Hematopoietic multipotent progenitor cell (in vitro differentiated cells): ENCODE data around the gene ARFIP1. TPM values are rescaled to one million over a fixed set of nuclear protein-coding genes. Genes with fewer than 3 reads are reported as not detected.
"Not testable (repeated sequence)": the region's sequence is repeated elsewhere in the genome, so short reads cannot be mapped to it uniquely, and the experiment has no call there.

Experiments
- DNase-seq, 3 donors: peaks; one replicate each; pipeline ENCODE4 v3.0.0-alpha.2; 2011 to 2015; ENCODE audit warnings: low read depth in 2 of 3, low spot score in 2 of 3
- total RNA-seq: library from RNA; depleted of rRNA; stranded (reverse); fragments of >200 nt; gene quantifications from one replicate; pipeline ENCODE4 v1.2.3, GENCODE V29; 2012

The ARFIP1 gene
- total RNA-seq, 1 donor = 8.9 TPM

DNA sequence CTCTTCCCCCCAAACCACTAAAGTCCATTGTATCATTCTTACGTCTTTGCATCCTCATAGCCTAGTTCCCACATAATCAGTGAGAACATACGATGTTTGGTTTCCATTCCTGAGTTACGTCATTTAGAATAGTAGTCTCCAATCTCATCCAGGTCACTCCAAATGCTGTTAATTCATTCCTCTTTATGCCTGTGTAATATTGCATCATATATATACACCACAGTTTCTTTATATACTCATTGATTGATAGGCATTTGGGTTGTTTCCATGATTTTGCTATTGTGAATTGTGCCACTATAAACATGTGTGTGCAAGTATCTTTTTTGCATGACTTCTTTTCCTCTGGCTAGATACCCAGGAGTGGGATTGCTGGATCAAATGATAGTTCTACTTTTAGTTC, 57.2 kb downstream of the ARFIP1 start:
- no peak for DNase-seq

DNA sequence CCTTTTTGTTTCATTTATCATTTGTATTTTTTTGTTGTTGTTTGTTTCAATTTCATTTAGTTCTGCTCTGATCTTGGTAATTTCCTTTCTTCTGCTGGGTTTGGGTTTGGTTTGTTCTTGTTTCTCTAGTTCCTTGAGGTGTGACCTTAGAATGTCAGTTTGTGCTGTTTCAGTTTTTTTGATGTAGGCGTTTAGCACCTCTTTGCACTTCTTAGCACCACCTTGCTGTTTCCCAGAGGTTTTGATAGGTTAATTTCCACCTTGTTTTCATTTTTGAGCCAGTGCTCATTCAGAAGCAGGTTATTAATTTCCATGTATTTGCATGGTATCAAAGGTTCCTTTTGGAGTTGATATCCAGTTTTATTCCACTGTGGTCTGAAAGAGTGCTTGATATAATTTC, 60.0 kb downstream of the ARFIP1 start:
- DNase-seq = not testable (repeated sequence)

DNA sequence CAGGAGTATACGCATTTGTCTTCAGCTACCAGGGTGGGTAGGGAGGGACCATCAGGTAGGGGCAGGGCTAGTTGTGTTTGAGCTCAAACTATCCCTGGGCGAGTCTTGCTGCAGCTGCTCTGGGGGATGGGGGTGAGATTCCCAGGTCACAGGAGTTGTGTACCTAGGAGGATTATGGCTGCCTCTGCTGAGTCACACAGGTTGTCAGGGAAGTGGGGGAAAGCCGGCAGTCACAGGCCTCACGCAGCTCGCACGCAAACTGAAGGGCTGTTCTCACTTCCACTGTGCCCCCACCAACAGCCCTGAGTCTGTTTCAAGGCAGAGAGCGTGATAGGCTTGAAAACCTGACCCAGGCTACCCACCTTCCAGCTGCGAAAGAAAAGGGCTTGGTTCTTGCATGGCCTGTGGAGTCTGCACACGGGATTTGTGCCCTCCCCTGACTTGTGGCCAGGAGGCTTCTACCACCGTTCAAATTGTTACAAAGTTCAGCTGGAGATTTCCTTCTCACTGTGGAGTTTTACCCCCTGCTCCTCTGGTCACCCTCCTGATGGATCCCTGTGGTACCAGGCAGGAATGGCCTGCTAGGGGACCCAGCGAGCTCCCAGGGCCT, 63.8 kb downstream of the ARFIP1 start:
- DNase-seq = no peak

DNA sequence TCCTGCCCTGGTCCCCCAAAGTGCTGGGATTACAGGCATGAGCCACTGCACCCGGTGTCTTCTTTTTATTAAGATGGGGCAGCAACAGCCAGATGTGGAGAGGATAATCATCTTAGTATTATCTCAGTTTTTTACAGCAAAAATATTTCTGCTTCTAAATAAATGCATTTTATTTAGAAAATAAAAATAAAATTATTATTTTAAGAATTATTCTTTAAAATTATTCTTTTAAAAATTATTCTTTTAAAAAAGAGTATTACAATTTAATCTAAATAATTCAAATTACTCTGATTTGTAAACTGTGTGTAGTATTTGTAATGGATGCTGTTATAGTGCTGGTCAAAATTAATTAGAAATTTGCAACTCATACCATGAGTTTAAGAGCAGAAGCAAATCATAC, 67.6 kb downstream of the ARFIP1 start:
- no peak for DNase-seq

DNA sequence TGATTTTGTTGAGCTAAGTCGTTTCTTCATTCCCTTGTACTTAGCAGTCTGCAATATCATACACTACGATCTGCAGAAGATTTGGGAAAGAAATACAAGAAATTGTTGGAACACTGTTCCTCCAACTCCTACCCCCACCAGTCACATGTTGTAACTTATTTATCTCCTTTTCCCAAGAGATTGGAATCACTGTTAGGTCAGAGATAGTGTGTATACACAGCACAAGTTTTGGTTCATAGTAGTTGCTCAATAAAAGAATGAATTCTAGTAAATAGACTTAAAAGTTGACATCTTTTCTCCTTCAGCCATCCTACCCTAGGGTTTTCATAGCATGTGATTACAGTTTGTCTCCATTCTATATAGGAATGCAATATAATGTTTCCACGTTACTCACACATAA, 68.8 kb downstream of the ARFIP1 start:
- no peak for DNase-seq

DNA sequence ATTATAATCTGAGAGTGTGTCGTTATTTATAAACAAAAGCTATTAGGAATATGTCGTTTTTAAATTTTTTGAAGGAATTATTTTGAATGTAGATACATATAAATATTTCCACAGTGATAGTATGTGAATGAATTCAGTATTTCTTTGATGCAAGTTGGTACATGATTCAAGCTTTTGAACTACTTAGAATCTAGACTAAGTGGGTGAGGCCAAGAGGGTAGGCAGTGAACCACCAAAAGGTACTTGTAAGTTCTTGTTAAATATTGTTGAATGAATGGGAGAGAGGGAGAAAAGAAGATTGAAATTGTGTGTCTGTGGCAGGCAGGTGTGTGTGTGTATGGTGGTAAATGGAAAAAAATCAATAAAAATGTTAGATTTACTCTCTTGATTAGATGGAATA, 69.6 kb downstream of the ARFIP1 start:
- DNase-seq = no peak

DNA sequence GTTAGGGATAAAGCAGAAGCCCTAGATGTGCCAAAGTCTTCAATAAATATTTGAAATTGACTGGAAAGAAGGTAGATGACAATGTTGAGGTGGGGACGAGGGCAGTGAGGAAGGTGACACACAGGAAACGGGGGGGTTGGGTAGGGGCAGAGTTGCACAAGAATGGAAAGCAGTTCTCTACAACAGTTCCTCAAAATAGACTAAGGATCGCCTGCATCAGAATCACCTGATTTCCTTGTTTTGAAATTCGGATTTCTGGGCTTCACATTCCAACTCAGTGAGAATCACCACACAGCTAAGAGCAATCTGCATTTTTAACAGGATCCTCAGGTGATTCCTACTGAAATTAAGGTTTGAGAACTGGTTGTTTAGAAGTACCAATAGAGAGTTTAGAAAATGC, 70.6 kb downstream of the ARFIP1 start:
- DNase-seq = peak in 2 of 3 donors; percentile 77 to 87

DNA sequence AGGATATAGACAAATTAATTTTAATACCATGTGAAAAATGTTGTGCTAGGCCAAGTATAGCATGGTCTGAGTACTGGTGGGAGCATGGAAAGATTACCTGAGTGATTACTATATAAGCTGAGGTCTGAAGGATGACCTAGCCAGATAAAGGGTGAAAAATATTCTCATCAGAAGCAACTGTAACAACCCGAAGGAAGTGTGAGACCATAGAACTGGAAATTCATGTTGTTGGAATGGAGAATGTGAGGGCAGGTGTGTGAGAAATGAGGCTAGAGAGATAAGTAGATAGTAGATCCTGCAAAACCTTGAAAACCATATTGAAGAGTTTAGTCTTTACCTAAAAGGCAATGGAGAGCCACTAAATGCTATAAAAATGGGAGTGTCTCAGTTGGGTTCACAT, 71.5 kb downstream of the ARFIP1 start:
- no peak for DNase-seq

DNA sequence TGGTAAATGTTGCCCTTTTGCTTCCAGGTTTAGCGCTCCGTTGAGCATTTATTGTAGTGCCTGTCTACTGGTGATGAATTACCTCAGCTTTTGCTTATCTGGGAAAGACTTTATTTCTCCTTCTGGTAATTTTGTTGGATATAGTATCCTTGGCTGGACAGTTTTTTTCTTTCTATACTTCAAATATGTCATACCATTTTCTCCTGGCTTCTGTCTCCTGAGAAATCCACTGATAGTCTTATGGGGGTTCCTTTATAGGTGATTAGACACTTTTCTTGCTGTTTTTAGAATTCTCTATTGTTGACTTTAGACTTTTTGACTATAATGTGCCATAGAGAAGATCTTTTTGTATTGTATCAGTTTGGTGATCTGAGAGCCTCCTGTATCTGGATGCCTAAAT, 73.5 kb downstream of the ARFIP1 start:
- no peak for DNase-seq

DNA sequence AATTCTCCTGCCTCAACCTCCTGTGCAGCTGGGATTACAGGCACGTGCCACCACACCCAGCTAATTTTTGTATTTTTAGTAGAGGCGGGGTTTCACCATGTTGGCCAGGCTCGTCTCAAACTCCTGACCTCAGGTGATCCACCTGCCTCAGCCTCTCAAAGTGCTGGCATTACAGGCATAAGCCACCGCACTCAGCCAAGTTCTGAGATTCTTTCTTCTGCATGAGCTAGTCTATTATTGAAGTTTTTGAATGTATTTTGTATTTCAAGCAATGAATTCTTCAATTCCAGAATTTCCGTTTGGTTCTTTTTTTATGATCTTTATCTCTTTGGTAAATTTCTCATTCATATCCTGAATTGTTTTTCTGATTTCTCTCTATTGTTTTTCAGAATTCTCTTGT, 74.3 kb downstream of the ARFIP1 start:
- not testable (repeated sequence) for DNase-seq

DNA sequence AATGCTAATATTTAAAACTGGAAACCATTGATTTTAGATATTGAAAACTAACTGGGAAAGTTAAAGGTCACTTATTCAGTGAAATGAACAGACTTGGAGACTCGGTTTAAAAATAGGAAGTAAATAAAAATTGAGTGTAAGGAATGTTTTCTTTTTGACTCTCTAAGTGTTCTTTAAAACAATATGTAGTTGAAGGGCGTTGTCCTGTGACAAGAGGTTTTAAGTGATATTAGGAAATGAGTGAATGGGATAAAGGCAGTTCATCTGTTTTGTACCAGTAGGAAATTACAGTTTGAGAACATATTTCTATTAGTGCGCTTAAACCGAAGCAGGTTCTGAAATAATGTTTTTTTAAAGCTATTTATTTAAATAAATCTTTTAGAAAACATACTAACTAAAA, 77.2 kb downstream of the ARFIP1 start:
- no peak for DNase-seq

DNA sequence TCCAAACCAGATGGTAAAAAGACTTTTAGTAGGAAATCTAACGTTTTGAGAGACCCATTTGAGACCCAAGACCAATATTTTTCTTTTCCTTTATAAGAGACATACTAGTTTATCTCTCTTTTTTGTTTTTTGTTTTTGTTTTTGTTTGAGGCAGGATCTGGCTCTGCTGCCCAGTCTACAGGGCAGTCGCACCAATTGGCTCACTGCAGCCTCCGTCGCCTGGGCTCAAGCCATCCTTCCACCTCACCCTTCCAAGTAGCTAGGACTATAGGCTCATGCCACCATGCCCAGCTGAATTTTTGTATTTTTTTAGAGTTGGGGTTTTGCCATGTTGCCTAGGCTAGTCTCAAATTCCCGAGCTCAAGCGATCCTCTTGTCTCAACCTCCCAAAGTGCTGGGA, 79.2 kb downstream of the ARFIP1 start:
- no peak for DNase-seq

DNA sequence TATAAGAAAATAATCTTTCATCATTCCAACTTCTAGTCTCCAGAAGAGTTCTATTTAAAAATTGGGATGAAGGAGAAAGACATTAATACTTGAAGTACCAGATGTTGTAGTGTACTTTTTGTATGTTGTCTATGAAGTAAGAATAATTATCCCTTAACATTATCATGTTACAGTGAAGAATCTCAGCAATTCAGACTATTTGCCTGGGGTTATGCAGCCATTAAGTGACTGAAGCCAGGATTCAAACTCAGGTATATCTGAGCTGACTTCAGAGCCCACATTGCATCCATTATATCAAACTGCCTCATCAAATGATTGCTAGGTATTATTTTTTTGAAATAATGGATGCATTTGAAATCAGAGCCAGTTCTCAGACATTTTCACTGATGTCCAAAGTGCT, 80.3 kb downstream of the ARFIP1 start:
- no peak for DNase-seq

DNA sequence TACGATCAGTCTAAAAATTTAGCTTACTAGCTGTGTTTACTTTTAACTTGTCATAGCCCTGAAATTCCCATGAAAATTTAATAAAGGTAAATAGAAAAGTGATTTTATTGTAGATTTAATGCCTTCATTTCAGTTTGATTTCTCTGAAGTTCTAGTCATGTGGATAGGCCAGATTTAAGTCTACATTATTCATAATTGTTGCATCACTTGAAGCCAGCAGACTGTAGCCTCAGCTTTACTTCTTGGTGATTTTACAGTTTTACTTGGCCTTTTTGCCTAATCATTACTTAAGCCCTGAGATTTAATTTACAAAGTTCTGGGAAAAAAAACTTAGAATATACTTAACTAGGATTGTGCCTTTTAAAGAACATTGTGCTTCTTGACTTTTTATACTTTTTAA, 82.9 kb downstream of the ARFIP1 start:
- DNase-seq = no peak

DNA sequence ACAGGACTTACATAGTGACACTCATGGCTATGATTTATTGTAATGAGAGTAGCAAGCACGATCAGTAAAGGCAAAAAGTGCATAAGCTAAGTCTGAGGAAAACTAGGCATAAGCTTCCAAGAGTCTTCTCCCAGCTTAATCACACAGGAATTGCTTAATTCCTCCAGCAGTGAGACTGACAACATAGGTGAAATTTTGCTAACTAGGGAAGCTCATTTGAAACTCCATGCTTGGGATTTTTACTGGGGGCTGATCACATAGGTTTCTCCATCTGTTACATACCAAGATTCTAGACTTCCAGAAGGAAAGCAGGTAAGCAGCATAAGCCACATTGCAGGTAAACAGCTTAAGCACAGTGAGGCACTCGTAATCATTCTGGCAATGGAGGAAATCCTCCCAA, 84.6 kb downstream of the ARFIP1 start:
- no peak for DNase-seq

DNA sequence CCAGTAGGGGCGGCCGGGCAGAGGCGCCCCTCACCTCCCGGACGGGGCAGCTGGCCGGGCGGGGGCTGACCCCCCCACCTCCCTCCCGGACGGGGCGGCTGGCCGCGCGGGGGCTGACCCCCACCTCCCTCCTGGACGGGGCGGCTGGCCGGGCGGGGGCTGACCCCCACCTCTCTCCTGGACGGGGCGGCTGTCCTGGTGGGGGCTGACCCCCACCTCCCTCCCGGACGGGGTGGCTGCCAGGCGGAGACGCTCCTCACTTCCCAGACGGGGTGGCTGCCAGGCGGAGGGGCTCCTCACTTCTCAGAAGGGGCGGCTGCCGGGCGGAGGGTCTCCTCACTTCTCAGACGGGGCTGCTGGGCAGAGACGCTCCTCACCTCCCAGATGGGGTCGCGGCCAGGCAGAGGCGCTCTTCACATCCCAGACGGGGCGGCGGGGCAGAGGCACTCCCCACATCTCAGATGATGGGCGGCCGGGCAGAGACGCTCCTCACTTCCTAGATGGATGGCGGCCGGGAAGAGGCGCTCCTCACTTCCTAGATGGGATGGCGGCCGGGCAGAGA, 86.8 kb downstream of the ARFIP1 start:
- not testable (repeated sequence) for DNase-seq

DNA sequence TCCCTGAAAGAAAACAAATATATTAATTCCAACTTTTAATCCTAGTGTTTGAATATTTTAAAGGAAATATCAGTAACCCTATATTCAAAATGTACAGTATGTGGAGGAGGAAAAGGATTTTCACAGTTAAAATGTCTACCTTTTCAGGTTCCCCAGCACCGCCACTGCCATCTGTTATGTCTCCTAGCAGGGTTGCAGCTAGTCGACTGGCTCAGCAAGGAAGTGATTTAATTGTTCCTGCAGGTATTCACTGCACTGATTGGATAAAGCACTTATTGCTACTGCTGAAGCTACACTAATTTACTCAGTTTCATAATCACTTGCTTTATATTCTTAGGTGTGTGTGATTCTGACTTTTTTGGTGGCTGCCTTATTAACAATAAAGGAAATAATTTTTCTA, 90.9 kb downstream of the ARFIP1 start:
- no peak for DNase-seq

DNA sequence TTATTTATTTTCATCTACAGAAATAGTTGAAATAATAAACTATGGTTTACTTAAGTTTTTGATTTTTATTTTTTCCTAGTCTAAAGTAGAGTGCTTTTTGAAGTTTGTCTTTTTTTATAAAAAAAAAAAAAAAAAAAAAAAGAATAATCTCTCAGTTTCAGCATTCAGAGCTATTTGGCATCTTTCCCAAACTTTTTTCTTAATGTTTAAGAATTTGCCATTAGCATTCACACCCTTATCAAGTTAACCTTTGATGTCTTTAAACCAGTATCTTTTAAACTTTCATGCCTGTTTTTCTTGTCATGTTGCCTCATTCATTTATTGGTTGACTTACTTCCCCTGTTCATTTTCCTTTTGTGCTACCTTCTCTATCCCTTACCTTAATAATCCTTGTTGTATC, 95.5 kb downstream of the ARFIP1 start:
- DNase-seq = no peak

DNA sequence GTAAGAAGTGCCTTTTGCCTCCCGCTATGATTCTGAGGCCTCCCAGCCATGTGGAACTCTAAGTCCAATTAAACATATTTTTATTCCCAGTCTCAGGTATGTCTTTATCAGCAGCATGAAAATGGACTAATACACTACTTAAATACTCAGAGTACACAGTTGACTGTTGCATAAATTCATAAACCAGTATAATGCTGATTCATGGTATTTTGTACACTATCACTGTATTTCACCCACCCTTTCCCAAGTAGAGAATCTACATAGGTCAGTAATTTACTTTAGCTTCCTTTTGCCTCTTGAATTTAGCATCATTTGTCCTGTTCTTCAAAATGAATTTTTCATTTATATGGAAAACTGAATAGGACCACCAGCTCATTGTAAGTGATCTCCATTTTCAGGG, 98.1 kb downstream of the ARFIP1 start:
- DNase-seq = no peak

DNA sequence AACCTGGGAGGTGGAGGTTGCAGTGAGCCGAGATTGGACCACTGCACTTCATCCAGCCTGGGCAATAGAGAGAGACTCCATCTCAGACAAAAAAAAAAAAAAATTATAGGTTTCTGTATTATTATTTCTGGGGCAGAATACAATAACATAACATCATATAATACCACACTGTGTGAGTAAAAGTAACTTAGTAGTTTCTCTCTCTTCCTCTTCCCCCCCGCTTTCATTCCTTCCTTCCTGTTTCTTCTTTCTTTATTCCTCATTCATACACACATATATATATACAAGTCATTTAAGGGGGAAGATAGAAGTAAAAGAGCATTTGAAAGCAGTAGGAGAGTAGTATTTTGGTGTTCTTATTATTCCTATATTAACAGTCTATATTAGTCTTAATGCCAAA, 100.5 kb downstream of the ARFIP1 start:
- DNase-seq = no peak

DNA sequence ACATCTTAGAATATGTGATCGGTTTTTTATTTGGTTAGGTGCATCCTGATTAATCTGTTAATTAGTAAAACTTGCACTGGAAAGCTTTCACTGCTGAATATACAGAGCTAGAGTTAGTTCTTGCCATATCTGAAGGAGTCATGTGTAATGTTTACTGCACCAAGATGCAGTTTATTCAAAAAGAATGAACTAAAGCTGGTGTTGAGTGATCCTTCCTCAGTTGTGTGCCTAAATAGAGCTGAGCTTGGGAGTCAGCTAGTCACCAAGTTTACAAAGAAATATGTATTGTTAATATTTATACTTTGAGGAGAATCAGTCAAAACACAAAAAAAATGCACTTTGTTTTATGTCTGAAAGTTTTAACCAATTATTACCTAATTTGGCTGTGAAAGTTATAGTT, 102.2 kb downstream of the ARFIP1 start:
- no peak for DNase-seq

DNA sequence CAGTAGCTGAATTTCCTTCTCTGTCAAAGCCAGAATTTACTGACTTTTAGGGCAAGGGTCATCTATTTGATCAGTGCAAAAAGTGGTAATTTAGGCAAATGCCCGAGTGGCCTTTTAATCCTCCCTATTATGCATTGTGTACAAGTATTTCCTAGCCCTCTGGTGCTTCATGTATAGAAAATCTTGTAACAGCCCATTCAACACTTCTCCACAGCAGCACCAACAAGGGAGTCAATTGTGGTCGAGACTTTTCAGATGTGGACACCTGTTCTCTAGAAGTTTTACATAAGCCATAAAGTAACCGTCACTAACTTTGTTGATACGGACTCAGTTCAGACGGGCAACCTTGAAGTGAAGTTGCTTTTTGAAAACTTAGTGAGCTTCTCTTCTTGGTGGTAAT, 105.4 kb downstream of the ARFIP1 start:
- no peak for DNase-seq

DNA sequence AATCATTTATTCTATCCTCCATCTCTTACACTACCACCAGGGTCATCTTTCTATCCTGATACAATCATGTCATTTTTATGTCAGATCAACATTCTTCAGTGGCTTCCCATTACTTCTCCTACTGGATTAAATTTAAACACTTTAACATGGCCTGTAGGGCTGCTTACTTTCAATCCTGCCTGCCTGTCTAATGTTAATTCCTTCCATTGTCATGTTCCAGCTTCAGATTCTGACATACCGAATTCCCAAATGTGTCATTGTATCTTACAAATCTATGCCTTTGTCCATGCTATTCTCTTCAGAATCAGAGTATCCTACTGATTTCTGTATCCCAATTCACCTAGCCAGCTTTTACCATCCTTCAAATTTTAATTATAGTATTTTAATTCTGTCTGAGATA, 106.4 kb downstream of the ARFIP1 start:
- no peak for DNase-seq
